Osteoblast (primary cell): ENCODE data around the gene MFF. TPM values are rescaled to one million over a fixed set of nuclear protein-coding genes. Genes with fewer than 3 reads are reported as not detected.

ENCODE experiments used
- DNase-seq: peaks from one replicate; pipeline ENCODE4 v3.0.0; 2011; ENCODE audit warnings: low spot score, mixed read lengths; ENCODE audit not compliant: insufficient read length; ENCODE audit errors: missing footprints
- H2AFZ ChIP-seq: 2 replicates; pipeline ENCODE4 v1.6.0; 2011; ENCODE audit warnings: mild to moderate bottlenecking, low read length
- H3K27ac ChIP-seq: 2 replicates; pipeline ENCODE4 v1.5.1; 2011; ENCODE audit warnings: mild to moderate bottlenecking, low read depth, low read length, moderate library complexity
- H3K27me3 ChIP-seq: 2 replicates; pipeline ENCODE4 v1.6.0; 2012; ENCODE audit warnings: mild to moderate bottlenecking, control low read depth, inconsistent platforms, low read length, moderate library complexity; ENCODE audit not compliant: insufficient read depth
- H3K36me3 ChIP-seq: 2 replicates; pipeline ENCODE4 v1.5.1; 2011; ENCODE audit warnings: mild to moderate bottlenecking, low read length, control low read depth, moderate library complexity; ENCODE audit not compliant: insufficient read depth
- H3K4me1 ChIP-seq: 2 replicates; pipeline ENCODE4 v1.5.1; 2011; ENCODE audit warnings: mild to moderate bottlenecking, low read length, control low read depth, moderate library complexity; ENCODE audit not compliant: insufficient read depth
- H3K4me2 ChIP-seq: 2 replicates; pipeline ENCODE4 v1.6.0; 2011; ENCODE audit warnings: mild to moderate bottlenecking, low read length; ENCODE audit not compliant: insufficient read depth
- H3K4me3 ChIP-seq: fragments of 200-600 bp; sonication (generic); 3 replicates; pipeline ENCODE4 v1.5.1; 2012; ENCODE audit warnings: mild to moderate bottlenecking, low read length, inconsistent platforms; ENCODE audit not compliant: insufficient read depth
- H3K79me2 ChIP-seq: 2 replicates; pipeline ENCODE4 v1.6.0; 2012; ENCODE audit warnings: mild to moderate bottlenecking, low read length, control low read depth, inconsistent platforms; ENCODE audit not compliant: insufficient read depth
- H3K9me3 ChIP-seq: 2 replicates; pipeline ENCODE4 v1.5.1; 2011; ENCODE audit warnings: low read depth, low read length, control low read depth
- H4K20me1 ChIP-seq: 2 replicates; pipeline ENCODE4 v1.6.0; 2012; ENCODE audit warnings: mild to moderate bottlenecking, low read length, control low read depth; ENCODE audit not compliant: insufficient read depth
- total RNA-seq: library from RNA; depleted of rRNA; stranded (reverse); fragments of >200 nt; gene quantifications from 2 replicates; pipeline ENCODE4 v1.2.3, GENCODE V29; 2012
- TF ChIP-seq, protein P1 (sequence below): IDR thresholded peaks from 2 replicates; pipeline ENCODE4 v1.5.1; 2011; ENCODE audit warnings: mild to moderate bottlenecking, low read depth, low read length, moderate library complexity; ENCODE audit errors: extremely low read depth

The MFF gene
- total RNA-seq, 1 donor, result 101 TPM

- H3K4me3 ChIP-seq, result no peak overlapping the region
- H3K36me3 ChIP-seq, result peaks cover 24% of the 10 kb centered on the region
- no peaks in the 10 kb centered on the region for H3K79me2 ChIP-seq
- no peak overlapping the region for H2AFZ ChIP-seq
- no peaks in the 10 kb centered on the region for H3K27me3 ChIP-seq
- TF ChIP-seq, protein P1, sequence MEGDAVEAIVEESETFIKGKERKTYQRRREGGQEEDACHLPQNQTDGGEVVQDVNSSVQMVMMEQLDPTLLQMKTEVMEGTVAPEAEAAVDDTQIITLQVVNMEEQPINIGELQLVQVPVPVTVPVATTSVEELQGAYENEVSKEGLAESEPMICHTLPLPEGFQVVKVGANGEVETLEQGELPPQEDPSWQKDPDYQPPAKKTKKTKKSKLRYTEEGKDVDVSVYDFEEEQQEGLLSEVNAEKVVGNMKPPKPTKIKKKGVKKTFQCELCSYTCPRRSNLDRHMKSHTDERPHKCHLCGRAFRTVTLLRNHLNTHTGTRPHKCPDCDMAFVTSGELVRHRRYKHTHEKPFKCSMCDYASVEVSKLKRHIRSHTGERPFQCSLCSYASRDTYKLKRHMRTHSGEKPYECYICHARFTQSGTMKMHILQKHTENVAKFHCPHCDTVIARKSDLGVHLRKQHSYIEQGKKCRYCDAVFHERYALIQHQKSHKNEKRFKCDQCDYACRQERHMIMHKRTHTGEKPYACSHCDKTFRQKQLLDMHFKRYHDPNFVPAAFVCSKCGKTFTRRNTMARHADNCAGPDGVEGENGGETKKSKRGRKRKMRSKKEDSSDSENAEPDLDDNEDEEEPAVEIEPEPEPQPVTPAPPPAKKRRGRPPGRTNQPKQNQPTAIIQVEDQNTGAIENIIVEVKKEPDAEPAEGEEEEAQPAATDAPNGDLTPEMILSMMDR, result no peak
- no peaks in the 10 kb centered on the region for H4K20me1 ChIP-seq
- H3K27ac ChIP-seq, result no peak overlapping the region
- H3K9me3 ChIP-seq, result no peaks in the 10 kb centered on the region
- H3K4me1 ChIP-seq, result no peaks in the 10 kb centered on the region
- no peak for DNase-seq
- no peak overlapping the region for H3K4me2 ChIP-seq
These were observed 15.1 kb downstream of the MFF start for GRCh38 chr2:227340106-227340505.

- TF ChIP-seq, protein P1, result no peak
- DNase-seq, result no peak
- H3K36me3 ChIP-seq, result peaks cover 15% of the 10 kb centered on the region
- H3K9me3 ChIP-seq, result no peaks in the 10 kb centered on the region
- H3K4me3 ChIP-seq, result no peak overlapping the region
- no peaks in the 10 kb centered on the region for H3K4me1 ChIP-seq
- H4K20me1 ChIP-seq, result no peaks in the 10 kb centered on the region
- no peaks in the 10 kb centered on the region for H3K27me3 ChIP-seq
- no peaks in the 10 kb centered on the region for H3K79me2 ChIP-seq
- H2AFZ ChIP-seq, result no peak overlapping the region
- no peak overlapping the region for H3K27ac ChIP-seq
- no peak overlapping the region for H3K4me2 ChIP-seq
These were observed 16.5 kb downstream of the MFF start for GRCh38 chr2:227341553-227341952.

DNA sequence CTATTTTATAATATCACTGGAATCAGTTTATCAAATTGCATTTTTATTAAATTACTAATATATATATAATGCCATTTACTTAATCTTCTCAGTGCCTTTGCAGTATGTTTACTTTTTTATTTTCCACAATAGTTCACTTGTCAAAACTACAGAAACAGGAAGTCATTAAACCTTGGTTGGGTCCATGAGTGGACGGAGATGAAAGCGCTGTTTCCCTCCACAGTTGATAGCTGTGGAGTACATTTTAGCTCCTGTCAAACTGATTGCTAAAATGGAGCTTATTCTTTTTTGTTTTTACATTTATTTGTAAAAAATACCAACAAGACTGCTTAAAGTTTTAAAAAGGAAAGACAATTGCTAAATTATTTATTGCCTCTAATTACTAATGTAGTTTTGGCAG is 19.2 kb downstream of the MFF start:
- Histone ChIP-seq H3K4me1 (no peaks in the 10 kb centered on the region), H3K27ac (no peak overlapping the region), H4K20me1 (no peaks in the 10 kb centered on the region), H3K4me3 (no peak overlapping the region), H2AFZ (no peak overlapping the region), H3K9me3 (no peaks in the 10 kb centered on the region), H3K36me3 (peaks cover 21% of the 10 kb centered on the region), H3K4me2 (no peak overlapping the region), H3K27me3 (no peaks in the 10 kb centered on the region), H3K79me2 (no peaks in the 10 kb centered on the region)
- no peak for DNase-seq
- TF ChIP-seq, protein P1, result no peak

DNA sequence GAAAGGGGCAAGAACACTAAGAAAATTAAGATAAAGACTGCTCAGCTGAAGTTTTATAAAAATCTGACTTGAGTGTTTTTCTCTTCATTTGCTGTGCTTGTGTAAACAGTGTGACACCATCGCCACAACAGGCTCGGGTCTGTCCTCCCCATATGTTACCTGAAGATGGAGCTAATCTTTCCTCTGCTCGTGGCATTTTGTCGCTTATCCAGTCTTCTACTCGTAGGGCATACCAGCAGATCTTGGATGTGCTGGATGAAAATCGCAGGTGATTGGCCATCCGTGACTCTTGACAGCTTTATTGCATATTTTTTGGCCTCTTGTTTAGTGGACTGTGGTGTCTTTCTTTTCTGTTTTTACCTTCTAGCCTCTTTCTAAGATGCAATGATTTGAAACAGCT is 22.1 kb downstream of the MFF start:
- Histone ChIP-seq H3K9me3 (no peaks in the 10 kb centered on the region), H3K4me3 (no peak overlapping the region), H3K36me3 (peaks cover 7% of the 10 kb centered on the region), H3K4me2 (no peak overlapping the region), H4K20me1 (no peaks in the 10 kb centered on the region), H3K27me3 (no peaks in the 10 kb centered on the region), H2AFZ (no peak overlapping the region), H3K79me2 (no peaks in the 10 kb centered on the region), H3K4me1 (no peaks in the 10 kb centered on the region), H3K27ac (no peak overlapping the region)
- no peak for DNase-seq
- TF ChIP-seq, protein P1, result no peak
